GM20000 (cell line): ENCODE data around the gene CORO6.
A peak's percentile ranks its signal among the peaks of the same experiment; 100 is the strongest.

ENCODE experiments used
- DNase-seq: peaks from one replicate; pipeline ENCODE4 v3.0.0; 2012; ENCODE audit warnings: low spot score
- CTCF ChIP-seq: IDR thresholded peaks from 2 replicates; pipeline ENCODE4 v1.5.1; 2012; ENCODE audit warnings: mild to moderate bottlenecking, control low read depth; ENCODE audit errors: extremely low read depth, missing control alignments

Gene CORO6

DNA sequence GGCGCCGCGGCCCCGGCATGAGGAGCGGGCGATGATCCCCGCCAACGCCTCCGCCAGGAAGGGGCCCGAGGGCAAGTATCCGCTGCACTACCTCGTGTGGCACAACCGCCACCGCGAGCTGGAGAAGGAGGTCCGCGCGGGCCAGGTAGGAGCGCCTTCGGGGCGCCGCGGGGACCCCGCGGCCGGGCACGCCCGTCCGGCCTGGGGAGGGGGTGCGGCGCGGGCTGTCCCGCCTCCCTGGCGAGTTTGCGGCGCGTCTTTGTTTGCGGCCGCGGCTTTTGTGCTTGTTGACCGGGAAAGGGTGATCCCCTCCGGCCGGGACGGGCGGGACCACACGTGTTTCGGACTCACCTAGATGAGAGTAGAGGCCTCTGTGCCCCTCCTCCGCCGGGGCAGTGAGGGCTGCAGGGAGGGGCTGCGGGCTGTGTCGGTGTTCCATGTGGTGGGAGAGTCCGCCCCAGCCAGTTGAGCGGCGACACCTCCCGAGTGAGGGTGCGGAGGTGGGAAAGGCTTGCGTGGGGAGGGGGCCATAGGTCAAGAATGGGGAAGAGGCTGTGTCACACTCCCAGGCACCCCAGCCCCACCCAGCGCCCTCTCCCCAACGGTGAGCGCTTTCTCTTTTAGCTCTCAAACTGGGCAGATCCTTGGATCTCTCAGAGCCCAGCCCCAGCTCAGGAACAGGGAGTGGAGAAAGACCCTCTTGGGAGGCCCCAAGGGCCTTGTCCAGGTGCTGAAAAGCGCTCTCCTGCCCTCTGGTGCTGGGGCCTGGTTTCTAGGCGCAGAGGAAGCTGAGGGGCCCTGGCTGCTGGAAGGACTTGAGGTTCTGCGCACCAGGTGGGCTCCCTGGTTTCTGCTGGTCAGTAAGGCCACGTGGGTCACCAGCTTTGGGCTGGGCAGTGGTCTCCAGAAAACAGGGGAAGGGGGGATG lies 28.9 kb downstream of the CORO6 start:
- DNase-seq, result peak; percentile 46

GRCh38 chr17:29592850-29593551 lies 29.7 kb downstream of the CORO6 start, which contains the start of gene ANKRD13B:
Gene ANKRD13B, plus strand, starts transcription at chr17:29593132. Its CDS starts 490 bp downstream, at chr17:29593622.
- TF ChIP-seq CTCF, result no peak

More for the DNA sequence above, 28.9 kb downstream of the CORO6 start:
- peak; percentile 22 for TF ChIP-seq CTCF

GRCh38 chr17:29591737-29592608 lies 30.7 kb downstream of the CORO6 start:
- TF ChIP-seq CTCF, result peak; percentile 88
- DNase-seq, result peak; percentile 94

More at GRCh38 chr17:29592850-29593551, 29.7 kb downstream of the CORO6 start, which contains the start of gene ANKRD13B:
- DNase-seq, result peak; percentile 77

- TF ChIP-seq CTCF, result no peak
- DNase-seq, result peak; percentile 63
These were observed 31.5 kb downstream of the CORO6 start for GRCh38 chr17:29591146-29591736.

DNA sequence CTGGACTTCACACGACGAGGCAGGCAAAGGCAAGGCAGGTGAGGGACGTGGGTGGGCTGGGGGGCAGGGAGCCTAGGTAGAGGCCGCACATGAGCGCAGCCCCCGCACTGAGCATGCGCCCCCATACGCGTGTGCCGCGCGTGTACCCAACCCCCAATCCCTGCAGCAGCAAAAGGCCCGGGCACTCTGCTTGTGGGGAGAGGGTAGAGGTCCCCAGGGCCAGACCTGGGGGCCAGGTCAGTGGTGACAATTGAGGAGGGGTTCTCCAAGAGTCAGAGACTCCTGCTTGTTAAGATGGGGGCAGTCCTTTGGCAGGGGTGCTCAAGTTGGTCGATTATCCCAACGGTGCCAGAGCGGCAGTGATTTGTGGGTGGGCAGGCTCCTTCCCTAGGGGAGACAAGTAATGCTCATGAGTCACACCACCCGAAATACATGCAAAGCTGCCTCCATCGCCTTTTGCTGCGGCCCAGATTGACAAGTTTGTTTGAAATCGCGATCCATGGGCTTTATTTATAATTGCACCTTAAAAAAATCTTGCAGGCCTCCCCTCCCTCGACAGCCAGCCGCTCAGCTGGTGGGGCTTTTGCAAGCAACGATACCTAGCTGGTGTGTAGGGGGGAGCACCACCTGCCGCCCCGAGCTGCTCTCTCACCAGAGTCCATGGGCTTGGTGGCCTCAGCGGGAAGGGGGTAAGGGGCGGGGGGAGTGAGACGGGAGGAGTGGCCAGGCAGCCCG lies 32.1 kb downstream of the CORO6 start:
- TF ChIP-seq CTCF, result no peak
- DNase-seq, result no peak
